HG03064 (cell line): ENCODE measurements around the gene RETREG2.

Experiments
- ATAC-seq: cut with Tn5 transposase; IDR thresholded peaks from one replicate; pipeline ENCODE4 v1.9.1; 2021; ENCODE audit warnings: low read depth; ENCODE audit not compliant: unreplicated experiment

RETREG2 gene

GRCh38 chr2:219230059-219230540 is 52.0 kb downstream of the RETREG2 start:
- no peak for ATAC-seq

GRCh38 chr2:219234331-219234730 is 56.3 kb downstream of the RETREG2 start:
- no peak for ATAC-seq
